HEK293 (cell line): ENCODE data around the gene MXI1.

ENCODE experiments used
- CTCF ChIA-PET: fragments of 350-600 bp; formaldehyde crosslinking; extraction: SDS; loops from one replicate; lab custom pipeline; 2021; ENCODE audit warnings: antibody characterized with exemption; lab: Yijun Ruan, JAX
- POLR2A ChIA-PET: fragments of 300-600 bp; formaldehyde crosslinking; extraction: SDS; loops from one replicate; lab custom pipeline; 2020; ENCODE audit warnings: antibody characterized with exemption, inconsistent platforms; lab: Yijun Ruan, JAX
- H3K27ac ChIP-seq: fragments of 200-500 bp; sonication (Bioruptor generic); 2 replicates; pipeline ENCODE4 v1.5.1; 2014; ENCODE audit warnings: low read depth, low read length, control low read depth, inconsistent platforms; ENCODE audit errors: extremely low read depth
- H3K36me3 ChIP-seq, 2 experiments: fragments of 200-500 bp in 1 of 2; sonication (Bioruptor generic) in 1 of 2; 1 replicate in 1 of 2; 2 replicates in 1 of 2; pipeline ENCODE4 v1.5.1; 2014 to 2017; ENCODE audit warnings: inconsistent platforms in 2 of 2, low read length in 2 of 2; ENCODE audit not compliant: control insufficient read depth in 2 of 2, insufficient read depth in 1 of 2
- H3K4me1 ChIP-seq: fragments of 200-500 bp; sonication (Bioruptor generic); 2 replicates; pipeline ENCODE4 v1.5.1; 2014; ENCODE audit warnings: mild to moderate bottlenecking, low read length, inconsistent platforms; ENCODE audit not compliant: control insufficient read depth, insufficient read depth
- H3K4me3 ChIP-seq: 2 replicates; pipeline ENCODE4 v1.5.1; 2011; ENCODE audit warnings: low read depth, mild to moderate bottlenecking, control low read depth, low read length, moderate library complexity
- H3K9me3 ChIP-seq: fragments of 200-500 bp; sonication (Bioruptor generic); 2 replicates; pipeline ENCODE4 v1.5.1; 2014; ENCODE audit warnings: low read depth, low read length, inconsistent platforms; ENCODE audit not compliant: control insufficient read depth, insufficient read depth
- KLF10 ChIP-seq: fragments of 450-650 bp; IDR thresholded peaks from 2 replicates; pipeline ENCODE4 v1.5.1; 2018; ENCODE audit warnings: missing biosample characterization, mild to moderate bottlenecking, missing genetic modification characterization
- KLF16 ChIP-seq: fragments of 450-650 bp; formaldehyde crosslinking; IDR thresholded peaks from 2 replicates; pipeline ENCODE4 v1.5.1; 2017; ENCODE audit warnings: missing biosample characterization, missing genetic modification characterization
- KLF7 ChIP-seq: fragments of 450-650 bp; formaldehyde crosslinking; IDR thresholded peaks from 2 replicates; pipeline ENCODE4 v1.5.1; 2016; ENCODE audit warnings: missing biosample characterization, missing genetic modification characterization, borderline replicate concordance
- SCRT1 ChIP-seq: fragments of 450-650 bp; formaldehyde crosslinking; IDR thresholded peaks from 2 replicates; pipeline ENCODE4 v1.5.1; 2016; ENCODE audit warnings: missing biosample characterization, missing genetic modification characterization, borderline replicate concordance
- SCRT2 ChIP-seq: fragments of 450-650 bp; formaldehyde crosslinking; IDR thresholded peaks from 2 replicates; pipeline ENCODE4 v1.5.1; 2016; ENCODE audit warnings: missing biosample characterization, missing genetic modification characterization
- ZBTB20 ChIP-seq: fragments of 450-650 bp; formaldehyde crosslinking; IDR thresholded peaks from 2 replicates; pipeline ENCODE4 v1.5.1; 2016; ENCODE audit warnings: missing biosample characterization, missing genetic modification characterization
- ZEB2 ChIP-seq: fragments of 450-650 bp; formaldehyde crosslinking; IDR thresholded peaks from 2 replicates; pipeline ENCODE4 v1.5.1; 2016; ENCODE audit warnings: missing biosample characterization, missing genetic modification characterization
- ZNF544 ChIP-seq: fragments of 450-650 bp; formaldehyde crosslinking; IDR thresholded peaks from 2 replicates; pipeline ENCODE4 v1.5.0; 2017; ENCODE audit warnings: missing biosample characterization, missing genetic modification characterization
- ZNF585B ChIP-seq: fragments of 450-650 bp; formaldehyde crosslinking; IDR thresholded peaks from 2 replicates; pipeline ENCODE4 v1.5.1; 2016; ENCODE audit warnings: missing biosample characterization, missing genetic modification characterization
- ZNF626 ChIP-seq: fragments of 450-650 bp; sonication (Bioruptor Pico); formaldehyde crosslinking; IDR thresholded peaks from 2 replicates; pipeline ENCODE4 v1.5.1; 2018; ENCODE audit warnings: missing biosample characterization, missing genetic modification characterization, inconsistent platforms
- ZNF701 ChIP-seq: fragments of 450-650 bp; formaldehyde crosslinking; IDR thresholded peaks from 2 replicates; pipeline ENCODE4 v1.5.1; 2016; ENCODE audit warnings: missing biosample characterization, missing genetic modification characterization
- ZNF837 ChIP-seq: fragments of 450-650 bp; formaldehyde crosslinking; IDR thresholded peaks from 2 replicates; pipeline ENCODE4 v1.5.1; 2016; ENCODE audit warnings: missing biosample characterization, missing genetic modification characterization
- TF ChIP-seq, protein P1 (sequence below): fragments of 450-650 bp; formaldehyde crosslinking; IDR thresholded peaks from 2 replicates; pipeline ENCODE4 v1.5.1; 2016; ENCODE audit warnings: missing biosample characterization, missing genetic modification characterization
- TF ChIP-seq, protein P2 (sequence below): IDR thresholded peaks from 2 replicates; pipeline ENCODE4 v1.6.1; 2011; ENCODE audit warnings: mild to moderate bottlenecking, low read depth, low read length, borderline replicate concordance
- TF ChIP-seq, protein P3 (sequence below): fragments of 450-650 bp; formaldehyde crosslinking; conservative IDR thresholded peaks from 2 replicates; pipeline ENCODE4 v1.5.1; 2016; ENCODE audit warnings: low read depth, missing biosample characterization, missing genetic modification characterization
- TF ChIP-seq, protein P4 (sequence below): fragments of 450-650 bp; formaldehyde crosslinking; IDR thresholded peaks from 2 replicates; pipeline ENCODE4 v1.5.1; 2016; ENCODE audit warnings: missing biosample characterization, missing genetic modification characterization

The MXI1 gene

DNA sequence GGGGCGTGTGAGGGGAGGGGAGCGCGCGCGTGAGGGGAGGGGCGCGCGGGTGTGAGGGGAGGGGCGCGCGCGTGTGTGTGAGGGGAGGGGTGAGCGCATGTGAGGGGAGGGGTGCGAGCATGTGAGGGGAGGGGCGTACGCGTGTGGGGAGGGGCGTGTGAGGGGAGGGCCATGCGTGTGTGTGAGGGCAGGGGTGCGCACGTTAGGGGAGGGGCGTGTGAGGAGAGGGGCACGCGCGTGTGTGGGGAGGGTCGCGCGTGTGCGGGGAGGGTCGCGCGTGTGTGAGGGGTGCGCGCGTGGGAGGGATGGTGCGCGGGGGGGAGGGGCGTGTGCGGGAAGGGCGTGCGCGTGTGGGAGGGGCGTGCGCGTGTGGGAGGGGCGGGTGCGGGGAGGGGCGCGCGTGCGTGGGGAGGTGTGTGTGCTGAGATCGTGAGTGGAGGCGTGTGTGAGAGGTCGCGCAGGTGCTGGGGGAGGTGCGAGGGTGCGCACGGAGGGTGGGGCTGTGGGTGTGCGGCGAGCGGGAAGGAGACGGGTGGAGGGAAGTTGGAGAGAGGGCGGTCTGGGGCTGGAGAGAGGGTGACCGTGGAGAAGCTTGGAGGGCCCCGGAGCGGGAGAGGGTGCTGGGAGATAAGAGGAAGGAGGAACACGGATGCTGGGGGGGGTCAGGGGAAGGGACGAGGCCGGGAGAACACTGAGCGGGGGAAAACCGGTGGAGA lies 19.7 kb downstream of the MXI1 start (continued):
- TF ChIP-seq ZNF837 (tag by site-specific recombination) = no peak
- 0 out of 2 replicates have a peak, but pooled peaks have one; percentile 63 for TF ChIP-seq KLF16
- peak; percentile 76 for TF ChIP-seq KLF7 (tag by site-specific recombination)
- TF ChIP-seq ZNF626 (tag by site-specific recombination) = no peak
- TF ChIP-seq, protein P1, sequence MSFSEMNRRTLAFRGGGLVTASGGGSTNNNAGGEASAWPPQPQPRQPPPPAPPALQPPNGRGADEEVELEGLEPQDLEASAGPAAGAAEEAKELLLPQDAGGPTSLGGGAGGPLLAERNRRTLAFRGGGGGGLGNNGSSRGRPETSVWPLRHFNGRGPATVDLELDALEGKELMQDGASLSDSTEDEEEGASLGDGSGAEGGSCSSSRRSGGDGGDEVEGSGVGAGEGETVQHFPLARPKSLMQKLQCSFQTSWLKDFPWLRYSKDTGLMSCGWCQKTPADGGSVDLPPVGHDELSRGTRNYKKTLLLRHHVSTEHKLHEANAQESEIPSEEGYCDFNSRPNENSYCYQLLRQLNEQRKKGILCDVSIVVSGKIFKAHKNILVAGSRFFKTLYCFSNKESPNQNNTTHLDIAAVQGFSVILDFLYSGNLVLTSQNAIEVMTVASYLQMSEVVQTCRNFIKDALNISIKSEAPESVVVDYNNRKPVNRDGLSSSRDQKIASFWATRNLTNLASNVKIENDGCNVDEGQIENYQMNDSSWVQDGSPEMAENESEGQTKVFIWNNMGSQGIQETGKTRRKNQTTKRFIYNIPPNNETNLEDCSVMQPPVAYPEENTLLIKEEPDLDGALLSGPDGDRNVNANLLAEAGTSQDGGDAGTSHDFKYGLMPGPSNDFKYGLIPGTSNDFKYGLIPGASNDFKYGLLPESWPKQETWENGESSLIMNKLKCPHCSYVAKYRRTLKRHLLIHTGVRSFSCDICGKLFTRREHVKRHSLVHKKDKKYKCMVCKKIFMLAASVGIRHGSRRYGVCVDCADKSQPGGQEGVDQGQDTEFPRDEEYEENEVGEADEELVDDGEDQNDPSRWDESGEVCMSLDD (tag by site-specific recombination) = peak; percentile 65; the same call in 1 of the 2 replicates
- TF ChIP-seq, protein P2, sequence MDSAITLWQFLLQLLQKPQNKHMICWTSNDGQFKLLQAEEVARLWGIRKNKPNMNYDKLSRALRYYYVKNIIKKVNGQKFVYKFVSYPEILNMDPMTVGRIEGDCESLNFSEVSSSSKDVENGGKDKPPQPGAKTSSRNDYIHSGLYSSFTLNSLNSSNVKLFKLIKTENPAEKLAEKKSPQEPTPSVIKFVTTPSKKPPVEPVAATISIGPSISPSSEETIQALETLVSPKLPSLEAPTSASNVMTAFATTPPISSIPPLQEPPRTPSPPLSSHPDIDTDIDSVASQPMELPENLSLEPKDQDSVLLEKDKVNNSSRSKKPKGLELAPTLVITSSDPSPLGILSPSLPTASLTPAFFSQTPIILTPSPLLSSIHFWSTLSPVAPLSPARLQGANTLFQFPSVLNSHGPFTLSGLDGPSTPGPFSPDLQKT = no peak
- no peak for TF ChIP-seq ZNF585B (tag by site-specific recombination)
- TF ChIP-seq, protein P3, sequence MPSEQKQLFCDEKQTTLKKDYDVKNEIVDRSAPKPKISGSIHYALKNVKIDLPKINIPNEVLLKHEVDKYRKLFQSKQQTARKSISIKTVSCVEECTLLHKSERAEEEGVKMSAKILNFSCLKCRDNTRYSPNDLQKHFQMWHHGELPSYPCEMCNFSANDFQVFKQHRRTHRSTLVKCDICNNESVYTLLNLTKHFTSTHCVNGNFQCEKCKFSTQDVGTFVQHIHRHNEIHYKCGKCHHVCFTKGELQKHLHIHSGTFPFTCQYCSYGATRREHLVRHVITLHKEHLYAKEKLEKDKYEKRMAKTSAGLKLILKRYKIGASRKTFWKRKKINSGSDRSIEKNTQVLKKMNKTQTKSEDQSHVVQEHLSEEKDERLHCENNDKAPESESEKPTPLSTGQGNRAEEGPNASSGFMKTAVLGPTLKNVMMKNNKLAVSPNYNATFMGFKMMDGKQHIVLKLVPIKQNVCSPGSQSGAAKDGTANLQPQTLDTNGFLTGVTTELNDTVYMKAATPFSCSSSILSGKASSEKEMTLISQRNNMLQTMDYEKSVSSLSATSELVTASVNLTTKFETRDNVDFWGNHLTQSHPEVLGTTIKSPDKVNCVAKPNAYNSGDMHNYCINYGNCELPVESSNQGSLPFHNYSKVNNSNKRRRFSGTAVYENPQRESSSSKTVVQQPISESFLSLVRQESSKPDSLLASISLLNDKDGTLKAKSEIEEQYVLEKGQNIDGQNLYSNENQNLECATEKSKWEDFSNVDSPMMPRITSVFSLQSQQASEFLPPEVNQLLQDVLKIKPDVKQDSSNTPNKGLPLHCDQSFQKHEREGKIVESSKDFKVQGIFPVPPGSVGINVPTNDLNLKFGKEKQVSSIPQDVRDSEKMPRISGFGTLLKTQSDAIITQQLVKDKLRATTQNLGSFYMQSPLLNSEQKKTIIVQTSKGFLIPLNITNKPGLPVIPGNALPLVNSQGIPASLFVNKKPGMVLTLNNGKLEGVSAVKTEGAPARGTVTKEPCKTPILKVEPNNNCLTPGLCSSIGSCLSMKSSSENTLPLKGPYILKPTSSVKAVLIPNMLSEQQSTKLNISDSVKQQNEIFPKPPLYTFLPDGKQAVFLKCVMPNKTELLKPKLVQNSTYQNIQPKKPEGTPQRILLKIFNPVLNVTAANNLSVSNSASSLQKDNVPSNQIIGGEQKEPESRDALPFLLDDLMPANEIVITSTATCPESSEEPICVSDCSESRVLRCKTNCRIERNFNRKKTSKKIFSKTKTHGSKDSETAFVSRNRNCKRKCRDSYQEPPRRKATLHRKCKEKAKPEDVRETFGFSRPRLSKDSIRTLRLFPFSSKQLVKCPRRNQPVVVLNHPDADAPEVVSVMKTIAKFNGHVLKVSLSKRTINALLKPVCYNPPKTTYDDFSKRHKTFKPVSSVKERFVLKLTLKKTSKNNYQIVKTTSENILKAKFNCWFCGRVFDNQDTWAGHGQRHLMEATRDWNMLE (tag by site-specific recombination) = no peak
- peak; percentile 48 for TF ChIP-seq ZEB2
- TF ChIP-seq ZBTB20 (tag by site-specific recombination) = peak; percentile 75; the same call in 1 of the 2 replicates
- peak; percentile 81 for TF ChIP-seq KLF10
- TF ChIP-seq, protein P4, sequence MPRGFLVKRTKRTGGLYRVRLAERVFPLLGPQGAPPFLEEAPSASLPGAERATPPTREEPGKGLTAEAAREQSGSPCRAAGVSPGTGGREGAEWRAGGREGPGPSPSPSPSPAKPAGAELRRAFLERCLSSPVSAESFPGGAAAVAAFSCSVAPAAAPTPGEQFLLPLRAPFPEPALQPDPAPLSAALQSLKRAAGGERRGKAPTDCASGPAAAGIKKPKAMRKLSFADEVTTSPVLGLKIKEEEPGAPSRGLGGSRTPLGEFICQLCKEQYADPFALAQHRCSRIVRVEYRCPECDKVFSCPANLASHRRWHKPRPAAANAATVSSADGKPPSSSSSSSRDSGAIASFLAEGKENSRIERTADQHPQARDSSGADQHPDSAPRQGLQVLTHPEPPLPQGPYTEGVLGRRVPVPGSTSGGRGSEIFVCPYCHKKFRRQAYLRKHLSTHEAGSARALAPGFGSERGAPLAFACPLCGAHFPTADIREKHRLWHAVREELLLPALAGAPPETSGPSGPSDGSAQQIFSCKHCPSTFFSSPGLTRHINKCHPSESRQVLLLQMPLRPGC = no peak
- TF ChIP-seq, all 188 proteins: peak for 31

DNA sequence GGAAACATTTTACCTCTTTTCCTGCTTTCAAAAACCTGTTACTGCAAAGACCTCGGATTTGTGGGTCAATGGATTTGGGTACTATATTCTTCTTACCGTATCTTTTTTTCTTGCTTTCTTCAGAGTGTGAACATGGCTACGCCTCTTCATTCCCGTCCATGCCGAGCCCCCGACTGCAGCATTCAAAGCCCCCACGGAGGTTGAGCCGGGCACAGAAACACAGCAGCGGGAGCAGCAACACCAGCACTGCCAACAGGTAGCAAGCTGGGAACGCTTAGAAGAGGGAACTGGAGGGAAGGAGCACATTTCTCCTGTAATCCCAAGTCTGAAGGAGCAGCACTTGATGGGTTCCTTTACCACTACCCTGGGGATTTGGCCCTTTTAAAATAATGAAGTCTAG lies 20.7 kb downstream of the MXI1 start:
- H3K9me3 ChIP-seq = no peaks in the 10 kb centered on the region
- CTCF ChIA-PET = interaction anchor here (2.6 kb wide), 1 partner anchor 51 kb away, joined by 8 read pairs; no protein-coding TSS in a partner anchor
- TF ChIP-seq SCRT1 = peak; percentile 45; the same call in 1 of the 2 replicates
- no peak for TF ChIP-seq ZNF701 (tag by site-specific recombination)
- no peak for TF ChIP-seq ZBTB20 (tag by site-specific recombination)
- peak; percentile 66 for TF ChIP-seq SCRT2 (tag by site-specific recombination)
- TF ChIP-seq ZNF544 (tag by site-specific recombination) = no peak
- TF ChIP-seq, all 188 proteins: peak for 2
- POLR2A ChIA-PET = no interaction called here
- H3K27ac ChIP-seq = no peak overlapping the region; the same call in 1 of the 2 replicates
- no peak overlapping the region for H3K4me3 ChIP-seq
- peaks cover 7 to 18% of the 10 kb centered on the region in 2 experiments; a peak in 2 of 3 replicates for H3K36me3 ChIP-seq
- no peaks in the 10 kb centered on the region for H3K4me1 ChIP-seq
